ENCODE results near the gene LIMS1. TPM values are rescaled to one million over a fixed set of nuclear protein-coding genes. Genes with fewer than 3 reads are reported as not detected.
"Not testable (repeated sequence)": the region's sequence is repeated elsewhere in the genome, so short reads cannot be mapped to it uniquely, and the experiment has no call there.

The LIMS1 gene
- 53.7 and 58.1 TPM in 2 replicates for total RNA-seq (2014; rRNA removed; shearing (Covaris generic))

- H3K4me3 ChIP-seq (ENCODE audit: insufficient read depth, low read depth, low read length): peak within 1 kb of the TSS; percentile 78
- peak; percentile 97 for DNase-seq
- H3K36me3 ChIP-seq (replicated peaks; ENCODE audit: control insufficient read depth, insufficient read depth, low read length): no peaks in the 10 kb centered on the region
- H3K27me3 ChIP-seq (ENCODE audit: control insufficient read depth, insufficient read depth, low read length): no peaks in the 10 kb centered on the region
Measured at GRCh38 chr2:108533832-108534583, at the start of gene LIMS1. LIMS1 (plus strand) TSS chr2:108534470; CDS start chr2:108534563, 93 bp downstream.

DNA sequence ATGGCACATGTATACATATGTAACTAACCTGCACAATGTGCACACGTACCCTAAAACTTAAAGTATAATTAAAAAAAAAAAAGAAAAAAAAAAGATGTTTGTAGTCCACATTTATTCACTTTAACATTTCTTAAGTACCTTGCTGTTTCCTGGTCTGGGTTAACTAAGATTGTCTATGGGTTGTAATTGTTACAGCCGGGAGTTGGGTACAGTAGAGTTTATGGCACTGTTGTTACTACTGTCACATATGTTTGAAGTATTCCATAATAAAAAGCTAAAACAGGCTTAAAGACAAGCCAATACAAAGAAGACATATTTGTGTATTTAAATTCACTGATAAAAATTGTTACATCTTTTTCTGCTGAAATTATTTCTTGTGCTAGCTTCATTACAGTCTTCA lies 49.0 kb upstream of the LIMS1 start:
- peaks cover 16% of the 10 kb centered on the region for H3K36me3 ChIP-seq (replicated peaks; ENCODE audit: control insufficient read depth, insufficient read depth, low read length)
- DNase-seq: no peak
- H3K27me3 ChIP-seq (ENCODE audit: control insufficient read depth, insufficient read depth, low read length): no peaks in the 10 kb centered on the region
- H3K4me3 ChIP-seq (ENCODE audit: insufficient read depth, low read depth, low read length): no peak overlapping the region

DNA sequence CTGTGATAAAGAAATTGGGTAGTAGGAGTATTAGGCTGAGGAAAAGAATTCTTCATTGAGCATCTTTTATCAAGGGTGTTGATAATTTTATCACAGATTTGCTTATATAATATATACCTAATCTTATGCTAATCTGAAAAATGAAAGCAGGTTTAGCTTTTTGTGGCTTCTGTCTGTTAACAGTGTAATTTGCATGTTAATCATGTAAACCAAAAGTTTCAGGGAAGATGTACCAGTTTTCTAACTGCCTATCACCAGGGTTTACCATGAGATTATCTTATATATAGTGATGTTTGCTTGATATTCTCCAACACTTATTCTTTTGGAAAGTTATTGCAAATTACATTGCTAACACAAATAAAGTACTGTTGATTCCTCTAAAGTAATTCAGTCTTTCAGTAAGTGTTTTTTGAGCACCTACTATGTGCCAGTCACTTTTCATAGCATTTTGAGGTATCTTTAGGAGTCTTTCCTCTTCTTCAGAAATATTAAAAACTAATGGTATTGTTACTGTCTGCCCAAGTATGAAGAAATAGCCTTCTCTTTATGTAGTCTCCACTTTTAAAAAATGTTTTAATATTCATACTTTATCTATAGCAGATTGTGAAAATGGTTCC lies 43.7 kb upstream of the LIMS1 start:
- Histone ChIP-seq H3K4me3 (ENCODE audit: insufficient read depth, low read depth, low read length) (no peak overlapping the region), H3K36me3 (replicated peaks; ENCODE audit: control insufficient read depth, insufficient read depth, low read length) (peaks cover 17% of the 10 kb centered on the region), H3K27me3 (ENCODE audit: control insufficient read depth, insufficient read depth, low read length) (no peaks in the 10 kb centered on the region)
- DNase-seq: no peak

DNA sequence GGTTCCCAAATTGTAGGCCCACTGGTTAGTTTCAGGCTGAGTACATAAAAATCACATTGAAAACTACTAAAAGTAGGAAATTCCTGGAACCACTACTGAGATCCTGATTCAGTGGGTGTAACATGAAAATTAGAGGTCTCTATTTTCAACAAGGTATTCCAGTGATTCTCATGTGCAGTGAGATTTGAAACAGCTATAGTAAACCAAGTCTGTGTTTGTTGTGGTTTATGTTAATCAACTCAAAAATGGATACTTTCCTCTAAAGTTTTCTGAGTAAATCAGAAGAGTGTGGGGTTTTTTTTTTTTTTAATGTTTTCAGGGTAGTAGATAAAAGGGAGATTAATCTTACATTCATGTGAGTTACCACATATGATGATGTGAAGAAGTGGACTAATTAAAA lies 42.4 kb upstream of the LIMS1 start:
- H3K27me3 ChIP-seq (ENCODE audit: control insufficient read depth, insufficient read depth, low read length): no peaks in the 10 kb centered on the region
- H3K36me3 ChIP-seq (replicated peaks; ENCODE audit: control insufficient read depth, insufficient read depth, low read length): peaks cover 16% of the 10 kb centered on the region
- H3K4me3 ChIP-seq (ENCODE audit: insufficient read depth, low read depth, low read length): no peak overlapping the region
- no peak for DNase-seq

GRCh38 chr2:108492364-108492763 lies 41.9 kb upstream of the LIMS1 start:
- Histone ChIP-seq H3K27me3 (ENCODE audit: control insufficient read depth, insufficient read depth, low read length) (no peaks in the 10 kb centered on the region), H3K4me3 (ENCODE audit: insufficient read depth, low read depth, low read length) (no peak overlapping the region), H3K36me3 (replicated peaks; ENCODE audit: control insufficient read depth, insufficient read depth, low read length) (peaks cover 16% of the 10 kb centered on the region)
- no peak for DNase-seq

DNA sequence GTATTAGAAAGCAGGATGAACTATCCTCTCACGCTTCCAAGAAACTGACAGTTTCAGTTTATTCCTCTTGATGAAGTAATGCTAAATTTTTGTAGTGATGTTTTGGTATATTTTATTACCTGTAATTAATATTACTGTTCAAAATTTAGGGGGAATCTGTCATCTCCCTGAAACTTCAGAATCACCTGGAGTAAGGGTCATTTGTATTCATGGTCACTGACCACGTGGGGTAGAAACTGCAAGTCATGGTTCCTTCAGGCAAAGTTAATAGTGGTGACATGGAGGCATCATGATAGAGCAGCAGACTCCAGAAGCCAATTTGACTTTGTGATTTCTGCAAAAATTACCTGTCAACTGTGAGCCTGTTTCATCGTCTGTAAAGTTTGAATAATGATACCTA lies 38.1 kb upstream of the LIMS1 start:
- H3K27me3 ChIP-seq (ENCODE audit: control insufficient read depth, insufficient read depth, low read length); DNase-seq; H3K4me3 ChIP-seq (ENCODE audit: insufficient read depth, low read depth, low read length): not testable (repeated sequence)
- peaks cover 12% of the 10 kb centered on the region for H3K36me3 ChIP-seq (replicated peaks; ENCODE audit: control insufficient read depth, insufficient read depth, low read length)

- DNase-seq; H3K36me3 ChIP-seq (replicated peaks; ENCODE audit: control insufficient read depth, insufficient read depth, low read length): not testable (repeated sequence)
Measured at GRCh38 chr2:108507620-108508019, 26.6 kb upstream of the LIMS1 start.

DNA sequence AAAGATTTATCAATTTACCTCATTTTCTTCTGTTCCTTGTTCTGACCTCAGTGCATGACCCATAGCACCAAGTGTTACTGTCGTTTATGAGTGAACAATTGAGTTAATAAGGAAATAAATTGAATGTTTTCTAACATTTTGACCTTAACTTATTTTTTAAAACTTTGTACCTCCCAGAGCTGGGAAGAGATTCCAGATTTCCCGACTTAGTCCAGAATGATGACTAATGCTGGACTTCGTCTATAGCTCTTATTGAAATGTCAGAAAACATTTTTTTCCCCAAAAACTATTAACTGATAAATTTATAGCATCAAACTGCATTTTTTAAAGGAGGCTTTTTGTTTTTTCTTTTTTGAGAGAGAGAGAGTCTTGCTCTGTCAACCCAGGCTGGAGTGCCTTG lies 21.8 kb upstream of the LIMS1 start:
- H3K36me3 ChIP-seq (replicated peaks; ENCODE audit: control insufficient read depth, insufficient read depth, low read length); DNase-seq; H3K4me3 ChIP-seq (ENCODE audit: insufficient read depth, low read depth, low read length); H3K27me3 ChIP-seq (ENCODE audit: control insufficient read depth, insufficient read depth, low read length): not testable (repeated sequence)

More at GRCh38 chr2:108507620-108508019, 26.6 kb upstream of the LIMS1 start:
- H3K27me3 ChIP-seq (ENCODE audit: control insufficient read depth, insufficient read depth, low read length); H3K4me3 ChIP-seq (ENCODE audit: insufficient read depth, low read depth, low read length): not testable (repeated sequence)

- not testable (repeated sequence) for H3K36me3 ChIP-seq (replicated peaks; ENCODE audit: control insufficient read depth, insufficient read depth, low read length); H3K27me3 ChIP-seq (ENCODE audit: control insufficient read depth, insufficient read depth, low read length); H3K4me3 ChIP-seq (ENCODE audit: insufficient read depth, low read depth, low read length); DNase-seq
Measured at GRCh38 chr2:108514478-108514877, 19.8 kb upstream of the LIMS1 start.

- not testable (repeated sequence) for H3K36me3 ChIP-seq (replicated peaks; ENCODE audit: control insufficient read depth, insufficient read depth, low read length); DNase-seq
Measured at GRCh38 chr2:108524688-108525087, 9.6 kb upstream of the LIMS1 start.

DNA sequence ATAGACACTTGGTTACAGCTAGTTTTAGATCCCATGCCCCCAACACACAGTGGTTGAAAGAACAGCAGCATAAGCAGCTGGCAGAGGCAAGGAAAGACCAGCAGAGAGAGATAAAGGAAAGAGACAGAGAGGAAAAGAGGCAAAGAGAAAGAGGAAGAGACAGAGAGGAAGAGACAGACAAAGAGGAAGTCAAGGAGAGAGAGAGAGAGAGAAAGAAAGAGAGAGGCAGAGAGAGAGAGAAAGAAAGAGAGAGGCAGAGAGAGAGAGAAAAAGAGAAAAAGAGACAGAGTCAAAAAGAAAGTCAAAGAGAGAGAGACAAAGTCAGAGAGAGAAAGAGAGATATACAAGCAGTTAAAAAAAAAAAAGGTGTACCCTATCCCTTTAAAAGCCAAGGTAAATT lies 9.0 kb upstream of the LIMS1 start:
- H3K36me3 ChIP-seq (replicated peaks; ENCODE audit: control insufficient read depth, insufficient read depth, low read length); DNase-seq; H3K4me3 ChIP-seq (ENCODE audit: insufficient read depth, low read depth, low read length); H3K27me3 ChIP-seq (ENCODE audit: control insufficient read depth, insufficient read depth, low read length): not testable (repeated sequence)

More at GRCh38 chr2:108524688-108525087, 9.6 kb upstream of the LIMS1 start:
- not testable (repeated sequence) for H3K4me3 ChIP-seq (ENCODE audit: insufficient read depth, low read depth, low read length); H3K27me3 ChIP-seq (ENCODE audit: control insufficient read depth, insufficient read depth, low read length)

- Histone ChIP-seq H3K4me3 (ENCODE audit: insufficient read depth, low read depth, low read length) (no peak overlapping the region), H3K27me3 (ENCODE audit: control insufficient read depth, insufficient read depth, low read length) (no peaks in the 10 kb centered on the region), H3K36me3 (replicated peaks; ENCODE audit: control insufficient read depth, insufficient read depth, low read length) (no peaks in the 10 kb centered on the region)
- no peak for DNase-seq
Measured at GRCh38 chr2:108531674-108532055, 2.6 kb upstream of the LIMS1 start.

- DNase-seq: no peak
Measured at GRCh38 chr2:108534584-108535356, 500 bp downstream of the LIMS1 start.

DNA sequence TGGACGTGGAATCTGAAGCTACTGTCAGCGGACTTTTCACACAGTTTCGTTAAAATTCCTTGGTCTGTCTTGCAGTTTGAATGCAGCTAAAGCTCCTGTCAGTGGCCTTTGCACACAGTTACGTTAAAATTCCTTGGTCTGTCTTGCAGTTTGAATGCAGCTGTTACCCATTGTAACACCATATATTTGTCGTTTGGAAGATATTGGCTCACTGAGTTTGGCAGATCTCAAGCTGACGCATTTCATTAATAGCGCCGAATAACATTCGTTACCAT lies 1.0 kb downstream of the LIMS1 start:
- no peak for DNase-seq
- H3K36me3 ChIP-seq (replicated peaks; ENCODE audit: control insufficient read depth, insufficient read depth, low read length): no peaks in the 10 kb centered on the region
- H3K27me3 ChIP-seq (ENCODE audit: control insufficient read depth, insufficient read depth, low read length): no peaks in the 10 kb centered on the region
- peak overlapping the region; percentile 54 for H3K4me3 ChIP-seq (ENCODE audit: insufficient read depth, low read depth, low read length)

More at GRCh38 chr2:108534584-108535356, 500 bp downstream of the LIMS1 start:
- Histone ChIP-seq H3K4me3 (ENCODE audit: insufficient read depth, low read depth, low read length) (peak overlapping the region; percentile 54), H3K36me3 (replicated peaks; ENCODE audit: control insufficient read depth, insufficient read depth, low read length) (no peaks in the 10 kb centered on the region), H3K27me3 (ENCODE audit: control insufficient read depth, insufficient read depth, low read length) (no peaks in the 10 kb centered on the region)
